Activated CD8-positive, alpha-beta T cell treated with anti-CD3 and anti-CD28 coated beads for 36 hours (primary cell): ENCODE measurements around the gene MSANTD1. TPM values are rescaled to one million over a fixed set of nuclear protein-coding genes. Genes with fewer than 3 reads are reported as not detected.

Experiments
- ATAC-seq: fragments of 200-7000 bp; cut with Tn5 transposase; one replicate; pipeline ENCODE4 v1.10.0; 2021; ENCODE audit warnings: mild to moderate bottlenecking, moderate library complexity
- CTCF ChIA-PET: fragments of 350-600 bp; sonication (Branson Sonifier 250); formaldehyde crosslinking; loops from one replicate; lab custom pipeline; 2021; ENCODE audit warnings: antibody characterized with exemption; lab: Charles Lee
- POLR2A ChIA-PET: fragments of 350-600 bp; sonication (Branson Sonifier 250); formaldehyde crosslinking; loops from one replicate; lab custom pipeline; 2021; ENCODE audit warnings: antibody characterized with exemption; lab: Charles Lee
- DNase-seq: peaks from one replicate; pipeline ENCODE4 v3.0.0-alpha.2; 2020
- H3K27ac Mint-ChIP-seq: one replicate; pipeline ENCODE4 v1.8.0; 2021; ENCODE audit warnings: mild to moderate bottlenecking, mixed read lengths
- H3K27me3 Mint-ChIP-seq: one replicate; pipeline ENCODE4 v1.8.0; 2021; ENCODE audit warnings: mixed read lengths
- H3K36me3 Mint-ChIP-seq: one replicate; pipeline ENCODE4 v1.8.0; 2021; ENCODE audit warnings: low read depth, mixed read lengths
- H3K4me1 Mint-ChIP-seq: one replicate; pipeline ENCODE4 v1.8.0; 2021; ENCODE audit warnings: low read depth, mixed read lengths
- H3K4me3 Mint-ChIP-seq: one replicate; pipeline ENCODE4 v1.8.0; 2021; ENCODE audit warnings: mild to moderate bottlenecking, moderate library complexity, mixed read lengths
- H3K9me3 Mint-ChIP-seq: one replicate; pipeline ENCODE4 v1.8.0; 2021; ENCODE audit warnings: mixed read lengths
- CTCF ChIP-seq: fragments of 200-600 bp; IDR thresholded peaks from one replicate; pipeline ENCODE4 v1.8.0; 2022; ENCODE audit warnings: antibody characterized with exemption, mild to moderate bottlenecking
- intact Hi-C: fragments of 100-400 bp; cut with micrococcal nuclease; formaldehyde crosslinking; loops from one replicate; pipeline ENCODE4 v1.10.0; 2022
- total RNA-seq, 2 experiments: library from RNA; stranded (reverse); gene quantifications; one replicate each; pipeline ENCODE4 v1.2.3, GENCODE V29; 2021

MSANTD1 gene
- under 1 TPM; 0.43 TPM for total RNA-seq

DNA sequence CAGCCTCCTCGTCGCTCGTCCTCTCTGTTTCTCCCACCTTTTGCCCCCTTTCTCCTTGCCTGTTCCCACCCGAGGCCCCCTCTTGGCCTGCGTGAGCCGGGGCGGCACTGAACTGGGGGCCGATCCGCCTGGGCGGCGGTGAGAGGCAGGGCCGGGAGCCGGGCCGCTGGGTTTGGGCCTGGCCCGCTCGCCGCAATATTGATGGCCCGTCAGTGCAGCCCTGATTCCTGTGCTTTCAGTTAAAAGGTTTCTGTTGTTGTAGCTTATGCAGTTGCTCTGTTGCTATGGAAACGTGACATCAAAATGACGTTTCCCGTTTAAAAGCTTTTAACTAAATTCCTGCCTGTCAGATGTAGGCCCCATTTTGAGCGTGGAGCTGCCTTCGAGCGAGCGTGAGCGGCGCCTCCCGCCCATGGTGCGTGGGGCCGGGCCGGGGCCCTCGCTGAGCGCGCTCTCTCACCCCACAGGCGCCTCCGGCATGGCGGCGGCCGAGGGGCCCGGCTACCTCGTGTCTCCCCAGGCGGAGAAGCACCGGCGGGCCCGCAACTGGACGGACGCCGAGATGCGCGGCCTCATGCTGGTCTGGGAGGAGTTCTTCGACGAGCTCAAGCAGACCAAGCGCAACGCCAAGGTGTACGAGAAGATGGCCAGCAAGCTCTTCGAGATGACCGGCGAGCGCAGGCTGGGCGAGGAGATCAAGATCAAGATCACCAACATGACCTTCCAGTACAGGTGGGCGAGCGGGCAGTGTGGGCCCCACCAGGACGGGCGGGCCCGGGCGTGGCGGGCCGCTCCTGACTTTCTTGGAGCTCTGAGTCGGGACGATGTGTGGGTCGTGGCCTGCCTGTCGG lies at the start of gene MSANTD1:
Gene MSANTD1 (plus strand): TSS at position 349 of the 851 bp plus-strand sequence. CDS start 64 bp downstream, at position 413.
- ChIA-PET CTCF (no interaction called here), POLR2A (no interaction called here)
- no peaks in the 10 kb centered on the region for H3K4me1 Mint-ChIP-seq
- H3K4me3 Mint-ChIP-seq = no peak within 1 kb of the TSS
- no peaks in the 10 kb centered on the region for H3K36me3 Mint-ChIP-seq
- no peak within 1 kb of the TSS for H3K27ac Mint-ChIP-seq
- no peaks in the 10 kb centered on the region for H3K27me3 Mint-ChIP-seq
- intact Hi-C loops = no loop called here
- H3K9me3 Mint-ChIP-seq = no peaks in the 10 kb centered on the region
- no peak for TF ChIP-seq CTCF
- ATAC-seq (no peak), DNase-seq (no peak)

DNA sequence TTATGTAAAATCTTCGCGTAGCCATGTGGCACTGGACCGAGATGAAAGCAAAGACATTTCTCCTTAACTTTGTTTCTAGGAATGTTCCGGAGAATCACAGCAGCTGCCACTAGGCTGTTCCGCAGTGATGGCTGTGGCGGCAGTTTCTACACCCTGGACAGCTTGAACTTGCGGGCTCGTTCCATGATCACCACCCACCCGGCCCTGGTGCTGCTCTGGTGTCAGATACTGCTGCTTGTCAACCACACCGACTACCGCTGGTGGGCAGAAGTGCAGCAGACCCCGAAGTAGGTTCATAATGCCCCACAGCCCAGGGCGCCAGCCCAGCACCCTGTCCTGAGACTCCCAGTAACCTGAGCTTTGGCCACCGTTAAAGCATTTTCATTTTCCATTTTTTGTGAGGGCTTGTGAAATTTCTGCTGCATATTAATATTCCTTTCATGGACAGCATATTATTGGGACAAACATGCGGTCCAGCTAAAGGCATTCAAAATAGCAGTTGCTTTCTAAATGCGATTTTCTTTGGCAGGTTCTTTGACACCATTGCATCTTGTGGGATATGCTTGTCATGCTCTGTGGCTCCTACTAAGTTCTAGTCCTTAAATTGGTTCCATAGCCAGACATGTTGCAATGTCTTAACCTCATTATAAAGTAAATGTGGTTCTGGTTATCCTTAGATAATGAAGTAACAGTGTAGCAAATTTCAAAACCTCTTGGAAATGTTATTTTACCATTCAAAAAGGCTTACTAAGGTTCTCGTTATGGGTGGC lies 49.1 kb upstream of the MSANTD1 start:
- ATAC-seq (no peak), DNase-seq (no peak)
- intact Hi-C loops = no loop called here
- Mint-ChIP-seq H3K4me3 (no peak overlapping the region), H3K9me3 (no peaks in the 10 kb centered on the region), H3K27me3 (no peaks in the 10 kb centered on the region), H3K27ac (no peak overlapping the region), H3K36me3 (peaks cover 33% of the 10 kb centered on the region), H3K4me1 (peaks cover 64% of the 10 kb centered on the region)
- POLR2A ChIA-PET = interaction anchor here (1.2 kb wide), 1 partner anchor 70 kb away, joined by 3 read pairs; no protein-coding TSS in a partner anchor
- no peak for TF ChIP-seq CTCF
- CTCF ChIA-PET = interaction anchor here (0.9 kb wide), 1 partner anchor 10 kb away, joined by 3 read pairs; no protein-coding TSS in a partner anchor

DNA sequence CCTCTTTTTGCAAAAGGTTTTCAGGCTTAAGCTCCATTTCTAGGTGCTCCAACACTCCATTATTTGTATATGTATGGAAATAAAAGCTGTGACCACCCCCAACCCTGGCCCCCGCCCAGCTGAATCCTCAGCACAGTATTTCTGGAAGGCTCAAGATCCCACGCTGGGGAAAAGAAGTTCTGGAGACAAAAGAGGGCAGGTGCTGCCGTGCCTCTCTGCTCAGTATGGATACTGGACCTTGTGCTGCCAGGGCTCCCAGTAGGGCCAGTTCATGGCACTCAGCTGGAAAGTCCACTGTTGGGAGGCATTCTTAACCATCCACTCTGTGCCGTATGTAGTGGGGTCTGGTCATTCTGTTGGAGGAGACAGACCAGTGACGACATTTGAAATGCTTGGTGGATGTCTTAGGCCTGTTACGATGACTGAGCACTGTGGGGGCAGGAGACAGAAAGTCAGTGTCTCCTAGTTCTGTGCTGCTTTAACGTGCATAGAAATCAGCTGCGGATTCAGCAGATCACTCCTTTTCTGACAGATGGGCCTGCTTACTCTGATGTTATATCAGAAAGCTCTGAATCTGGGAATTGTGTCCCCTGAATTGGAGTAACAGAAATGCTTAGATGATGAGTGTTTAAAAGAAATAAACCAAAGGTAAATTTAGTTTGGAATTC lies 48.4 kb upstream of the MSANTD1 start:
- ChIA-PET POLR2A (interaction anchor here (1.2 kb wide), 1 partner anchor 70 kb away, joined by 3 read pairs; no protein-coding TSS in a partner anchor), CTCF (no interaction called here)
- intact Hi-C loops = no loop called here
- TF ChIP-seq CTCF = no peak
- no peaks in the 10 kb centered on the region for H3K9me3 Mint-ChIP-seq
- peaks cover 32% of the 10 kb centered on the region for H3K36me3 Mint-ChIP-seq
- peak overlapping the region; percentile 25 for H3K27ac Mint-ChIP-seq
- peaks cover 57% of the 10 kb centered on the region for H3K4me1 Mint-ChIP-seq
- DNase-seq (no peak), ATAC-seq (no peak)
- H3K27me3 Mint-ChIP-seq = no peaks in the 10 kb centered on the region
- no peak overlapping the region for H3K4me3 Mint-ChIP-seq

DNA sequence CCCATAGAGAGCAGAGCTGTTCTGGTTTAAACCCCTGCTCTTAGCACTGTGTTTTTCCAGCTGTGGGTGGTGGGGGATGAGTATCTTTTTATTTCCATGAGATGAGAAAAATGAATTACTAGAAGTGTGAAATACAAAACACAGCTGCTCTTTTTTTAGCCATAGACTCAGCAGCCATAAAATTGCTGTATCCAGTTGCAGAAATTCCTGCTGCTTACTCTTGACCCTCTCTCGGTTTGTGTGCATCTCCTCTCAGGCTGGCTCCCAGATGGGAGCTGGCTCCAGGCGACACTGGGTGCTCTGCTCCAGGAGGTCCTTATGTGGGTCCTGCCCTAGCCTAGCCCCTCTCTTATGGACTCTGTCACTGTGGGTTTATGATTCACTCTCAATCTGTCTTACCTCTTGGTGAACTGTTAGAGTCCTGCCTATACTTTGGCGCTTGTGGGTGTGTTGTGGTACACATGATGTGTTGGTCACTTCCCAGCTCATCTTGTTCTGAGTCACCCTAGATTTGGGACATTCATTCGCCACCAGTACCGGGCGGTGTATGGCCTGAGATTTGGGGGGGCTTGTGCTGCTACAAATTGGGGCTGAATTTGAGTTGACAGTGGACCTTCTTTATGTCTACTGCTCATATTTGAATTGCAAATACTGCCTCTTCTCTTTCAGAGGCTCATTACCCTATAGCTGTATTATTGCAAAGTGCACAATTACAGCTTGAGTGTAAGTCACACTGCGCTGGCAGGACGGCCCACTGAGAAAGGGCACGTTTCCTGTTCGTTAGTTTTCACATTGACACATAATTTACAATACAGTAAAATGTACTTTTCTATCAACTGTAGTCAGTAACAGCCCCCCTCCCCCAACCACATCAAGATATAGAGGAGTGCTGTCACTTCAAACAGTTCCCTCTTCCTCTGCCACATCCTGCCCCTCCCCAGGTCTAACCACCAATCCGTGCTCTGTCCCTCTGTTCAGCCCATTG lies 46.9 kb upstream of the MSANTD1 start:
- Mint-ChIP-seq H3K4me1 (peaks cover 43% of the 10 kb centered on the region), H3K9me3 (no peaks in the 10 kb centered on the region), H3K36me3 (peaks cover 38% of the 10 kb centered on the region), H3K27me3 (no peaks in the 10 kb centered on the region), H3K27ac (peak overlapping the region; percentile 86), H3K4me3 (peak overlapping the region; percentile 45)
- DNase-seq (peak; percentile 91), ATAC-seq (peak; percentile 88)
- intact Hi-C loops = no loop called here
- ChIA-PET CTCF (interaction anchor here (0.7 to 1.7 kb wide), 6 partner anchors 9 to 279 kb away, joined by 3 to 7 read pairs (median 4); no protein-coding TSS in a partner anchor), POLR2A (interaction anchor here (0.6 to 1.5 kb wide), 4 partner anchors 12 to 217 kb away, joined by 3 to 7 read pairs (median 4); no protein-coding TSS in a partner anchor)
- no peak for TF ChIP-seq CTCF
